Panc1 (cell line): Measurements from ENCODE around the gene ADSS1. TPM values are rescaled to one million over a fixed set of nuclear protein-coding genes. Genes with fewer than 3 reads are reported as not detected.

ENCODE experiments used
- ATAC-seq: fragments of 200-7000 bp; cut with Tn5 transposase; 2 replicates; pipeline ENCODE4 v1.9.1; 2020; ENCODE audit warnings: mild to moderate bottlenecking, moderate library complexity
- BruUV-seq: library from RNA; stranded (reverse); fragments of 400-500 nt; replicated peaks from 2 replicates; lab custom pipeline; 2021; lab: Mats Ljungman, UMichigan
- CTCF ChIA-PET: fragments of 300-600 bp; sonication (Branson Sonifier 250); formaldehyde crosslinking; loops from one replicate; lab custom pipeline; 2022; ENCODE audit warnings: antibody characterized with exemption; lab: Charles Lee
- POLR2A ChIA-PET: fragments of 300-600 bp; sonication (Branson Sonifier 250); formaldehyde crosslinking; loops from one replicate; lab custom pipeline; 2022; ENCODE audit warnings: antibody characterized with exemption; lab: Charles Lee
- DNase-seq: peaks from one replicate; pipeline ENCODE4 v3.0.0-alpha.2; 2010; ENCODE audit warnings: low read depth, low spot score
- H3K27ac ChIP-seq: 2 replicates; pipeline ENCODE4 v1.5.1; 2011; ENCODE audit warnings: mild to moderate bottlenecking, low read length, inconsistent platforms
- H3K27me3 ChIP-seq: fragments of 200-500 bp; sonication (Bioruptor generic); 2 replicates; pipeline ENCODE4 v1.6.0; 2014; ENCODE audit warnings: low read length, inconsistent platforms; ENCODE audit not compliant: control insufficient read depth, insufficient read depth
- H3K36me3 ChIP-seq: fragments of 200-500 bp; sonication (Bioruptor generic); 2 replicates; pipeline ENCODE4 v1.5.1; 2014; ENCODE audit warnings: inconsistent platforms, mild to moderate bottlenecking, low read length, moderate library complexity; ENCODE audit not compliant: control insufficient read depth, insufficient read depth
- H3K4me1 ChIP-seq: 2 replicates; pipeline ENCODE4 v1.5.1; 2011; ENCODE audit warnings: inconsistent platforms, mild to moderate bottlenecking, low read length, moderate library complexity; ENCODE audit not compliant: control insufficient read depth, insufficient read depth
- H3K4me3 ChIP-seq, 2 experiments: 2 replicates each; pipeline ENCODE4 v1.5.1; 2011 to 2012; ENCODE audit warnings: low read depth in 2 of 2, low read length in 2 of 2, mild to moderate bottlenecking in 2 of 2, inconsistent platforms in 1 of 2, moderate library complexity in 1 of 2
- H3K9me3 ChIP-seq: fragments of 200-500 bp; sonication (Bioruptor generic); 2 replicates; pipeline ENCODE4 v1.5.1; 2014; ENCODE audit warnings: low read depth, mild to moderate bottlenecking, inconsistent platforms, low read length, moderate library complexity; ENCODE audit not compliant: control insufficient read depth, insufficient read depth
- CTCF ChIP-seq: fragments of 450-650 bp; IDR thresholded peaks from 2 replicates; pipeline ENCODE4 v1.5.1; 2017; ENCODE audit warnings: mild to moderate bottlenecking
- POLR2AphosphoS5 ChIP-seq: IDR thresholded peaks from 2 replicates; pipeline ENCODE4 v1.6.1; 2012; ENCODE audit warnings: mild to moderate bottlenecking, low read depth, low read length, moderate library complexity
- REST ChIP-seq, 2 experiments: IDR thresholded peaks; 2 replicates each; pipeline ENCODE4 v1.6.1; 2011 to 2012; ENCODE audit warnings: low read depth in 2 of 2, control low read depth in 1 of 2, low read length in 1 of 2, mild to moderate bottlenecking in 1 of 2, moderate library complexity in 1 of 2; ENCODE audit not compliant: insufficient read depth in 1 of 2
- SIN3A ChIP-seq: IDR thresholded peaks from 2 replicates; pipeline ENCODE4 v1.6.1; 2012; ENCODE audit warnings: low read depth, mild to moderate bottlenecking, low read length, moderate library complexity, borderline replicate concordance; ENCODE audit not compliant: insufficient read depth
- TCF7L2 ChIP-seq: IDR thresholded peaks from 2 replicates; pipeline ENCODE4 v1.6.1; 2011; ENCODE audit warnings: mild to moderate bottlenecking, low read depth, low read length, inconsistent platforms
- in situ Hi-C: cut with HindIII; loops from 2 replicates; pipeline ENCODE4 v1.10.0; 2016; ENCODE audit warnings: low sequenced_read_pairs, low pct_unique_long_range_greater_than_20kb
- intact Hi-C: fragments of 100-400 bp; cut with micrococcal nuclease; formaldehyde crosslinking; loops from one replicate; pipeline ENCODE4 v1.10.0; 2022; ENCODE audit not compliant: unreplicated experiment
- total RNA-seq: library from RNA; stranded (reverse); gene quantifications from one replicate; pipeline ENCODE4 v1.2.1, GENCODE V29; 2021; ENCODE audit not compliant: unreplicated experiment

Gene ADSS1
- total RNA-seq, 1 experiment from 2014 or later = 9.4 TPM

GRCh38 chr14:104721505-104722431, 2.3 kb upstream of the ADSS1 start:
- Histone ChIP-seq H3K36me3 (no peaks in the 10 kb centered on the region), H3K27ac (peak overlapping the region; percentile 23; the same call in 1 of the 2 replicates), H3K9me3 (no peaks in the 10 kb centered on the region), H3K4me1 (peaks cover 33% of the 10 kb centered on the region), H3K4me3 (no peak overlapping the region), H3K27me3 (no peaks in the 10 kb centered on the region)
- in situ Hi-C loops = no loop called here
- DNase-seq (no peak), ATAC-seq (no peak)
- intact Hi-C loops = no loop called here
- TF ChIP-seq REST (IDR thresholded peaks at IDR 0.05; ENCODE audit: insufficient read depth in 1 of 2, low read depth in 2 of 2, low read length in 1 of 2) (no peak), TCF7L2 (no peak), CTCF (no peak), SIN3A (no peak), POLR2AphosphoS5 (no peak; the same call in 1 of the 2 replicates)
- POLR2A ChIA-PET = interaction anchor here (0.6 kb wide), 1 partner anchor 24 kb away, joined by 3 read pairs; no protein-coding TSS in a partner anchor
- CTCF ChIA-PET = no interaction called here
- no TSS peak for BruUV-seq

GRCh38 chr14:104722938-104723650, 935 bp upstream of the ADSS1 start:
- H3K36me3 ChIP-seq = no peaks in the 10 kb centered on the region
- peaks cover 33% of the 10 kb centered on the region for H3K4me1 ChIP-seq
- ATAC-seq (peak; percentile 11), DNase-seq (no peak)
- in situ Hi-C loops = no loop called here
- POLR2A ChIA-PET = no interaction called here
- TF ChIP-seq REST (IDR thresholded peaks at IDR 0.05; ENCODE audit: insufficient read depth in 1 of 2, low read depth in 2 of 2, low read length in 1 of 2) = no peak
- 0 out of 2 replicates have a peak, but pooled peaks have one; percentile 70 for TF ChIP-seq CTCF
- peak; percentile 45; the same call in 1 of the 2 replicates for TF ChIP-seq POLR2AphosphoS5
- no TSS peak for BruUV-seq
- intact Hi-C loops = no loop called here
- peak overlapping the region; percentile 42 to 52 for H3K4me3 ChIP-seq
- CTCF ChIA-PET = interaction anchor here (0.6 kb wide), 1 partner anchor 30 kb away, joined by 5 read pairs; no protein-coding TSS in a partner anchor
- H3K27me3 ChIP-seq = no peaks in the 10 kb centered on the region
- H3K27ac ChIP-seq = peak overlapping the region; percentile 63
- no peaks in the 10 kb centered on the region for H3K9me3 ChIP-seq
